ENCODE results near the gene GTPBP3.
"Not testable (repeated sequence)": the region's sequence is repeated elsewhere in the genome, so short reads cannot be mapped to it uniquely, and the experiment has no call there.

GTPBP3 gene
- total RNA-seq: 24.4 to 29.8 reads per million in 2 experiments

GRCh38 chr19:17336872-17337674 lies at the start of gene GTPBP3:
TSS of gene GTPBP3 (plus strand) at chr19:17337553. CDS start at chr19:17337612, 59 bp downstream.
- peak; percentile 93 for DNase-seq (ENCODE audit: low read depth)

GRCh38 chr19:17289489-17289888 lies 47.9 kb upstream of the GTPBP3 start:
- DNase-seq (ENCODE audit: low read depth): no peak

- DNase-seq (ENCODE audit: low read depth): peak; percentile 69
Measured at GRCh38 chr19:17292301-17293074, 44.9 kb upstream of the GTPBP3 start.

- no peak for DNase-seq (ENCODE audit: low read depth)
Measured at GRCh38 chr19:17293605-17294004, 43.7 kb upstream of the GTPBP3 start.

GRCh38 chr19:17294051-17294891 lies 43.1 kb upstream of the GTPBP3 start:
- peak; percentile 24 for DNase-seq (ENCODE audit: low read depth)

- DNase-seq (ENCODE audit: low read depth): not testable (repeated sequence)
Measured at GRCh38 chr19:17295551-17295950, 41.8 kb upstream of the GTPBP3 start.

- no peak for DNase-seq (ENCODE audit: low read depth)
Measured at GRCh38 chr19:17296273-17296672, 41.1 kb upstream of the GTPBP3 start.

GRCh38 chr19:17296976-17297375 lies 40.4 kb upstream of the GTPBP3 start:
- DNase-seq (ENCODE audit: low read depth): no peak

- no peak for DNase-seq (ENCODE audit: low read depth)
Measured at GRCh38 chr19:17300992-17301619, 36.2 kb upstream of the GTPBP3 start.

GRCh38 chr19:17302391-17303166 lies 34.8 kb upstream of the GTPBP3 start:
- DNase-seq (ENCODE audit: low read depth): peak; percentile 18

GRCh38 chr19:17303167-17303939 lies 34.0 kb upstream of the GTPBP3 start, which contains the start of gene ABHD8:
TSS of gene ABHD8 (minus strand) at chr19:17303425. CDS start at chr19:17301616, 1,809 bp downstream.
- DNase-seq (ENCODE audit: low read depth): peak; percentile 87

GRCh38 chr19:17303940-17304267 lies 33.4 kb upstream of the GTPBP3 start:
- no peak for DNase-seq (ENCODE audit: low read depth)

GRCh38 chr19:17304386-17305215 lies 32.8 kb upstream of the GTPBP3 start:
- no peak for DNase-seq (ENCODE audit: low read depth)

GRCh38 chr19:17305216-17305516 lies 32.2 kb upstream of the GTPBP3 start:
- DNase-seq (ENCODE audit: low read depth): no peak

- DNase-seq (ENCODE audit: low read depth): peak; percentile 90
Measured at GRCh38 chr19:17305517-17306284, 31.7 kb upstream of the GTPBP3 start, which contains the start of gene MRPL34. TSS of gene MRPL34 (plus strand) at chr19:17305872. CDS start at chr19:17305893, 21 bp downstream.

GRCh38 chr19:17306285-17306714 lies 31.1 kb upstream of the GTPBP3 start:
- DNase-seq (ENCODE audit: low read depth): no peak

- no peak for DNase-seq (ENCODE audit: low read depth)
Measured at GRCh38 chr19:17307876-17308377, 29.4 kb upstream of the GTPBP3 start.

All from T follicular helper cell (primary cell).